WI38 (cell line): ENCODE measurements around the gene DVL3.
A peak's percentile ranks its signal among the peaks of the same experiment; 100 is the strongest.
"Not testable (repeated sequence)": the region's sequence is repeated elsewhere in the genome, so short reads cannot be mapped to it uniquely, and the experiment has no call there.

Source experiments
- H3K4me3 ChIP-seq: 2 replicates; pipeline ENCODE4 v1.5.1; 2011; ENCODE audit warnings: low read depth, mild to moderate bottlenecking, control low read depth, low read length
- TF ChIP-seq, protein P1 (sequence below): IDR thresholded peaks from 2 replicates; pipeline ENCODE4 v1.5.1; 2012; ENCODE audit warnings: low read depth, mild to moderate bottlenecking, control low read depth, low read length

Gene DVL3

DNA sequence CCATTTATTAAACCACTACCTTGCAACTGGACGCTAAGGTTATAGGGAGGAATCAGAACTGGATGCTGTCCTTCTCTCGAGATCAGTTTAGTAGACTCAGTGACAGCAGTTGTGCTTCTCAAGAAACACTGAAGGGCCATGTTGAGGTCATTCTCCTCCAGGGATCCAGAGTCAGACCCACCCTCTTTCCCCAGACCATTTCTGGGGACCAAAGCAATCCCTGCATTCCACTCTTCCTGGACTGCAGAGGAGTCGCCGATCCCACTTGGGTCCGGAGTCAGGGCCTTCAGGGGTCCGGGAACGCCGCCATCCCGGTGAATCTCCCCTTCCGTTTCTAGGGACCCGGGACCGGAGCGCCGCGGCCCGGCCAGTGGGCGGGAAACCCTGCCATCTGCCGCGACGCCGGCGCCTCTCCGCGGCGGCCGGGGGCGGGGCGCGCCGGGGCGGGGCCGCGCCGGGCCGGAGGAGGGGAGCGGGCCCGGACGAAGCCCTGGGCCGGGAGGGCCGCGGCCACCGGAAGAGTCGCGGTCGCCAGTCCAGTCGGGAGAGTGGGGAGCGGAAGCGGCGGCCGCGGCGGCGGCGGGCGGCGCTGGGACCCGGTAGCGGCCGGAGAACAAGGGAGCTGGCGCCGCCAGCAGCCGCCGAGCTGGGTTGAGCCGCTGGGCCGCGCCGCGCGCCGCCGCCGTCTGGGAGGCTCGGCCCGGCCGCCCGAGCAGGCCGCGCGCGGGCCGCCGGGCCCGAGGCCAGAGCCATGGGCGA is at the start of gene DVL3:
TSS of gene DVL3 (plus strand) at position 493 of the 759 bp plus-strand sequence. CDS start at position 752, 259 bp downstream.
- TF ChIP-seq, protein P1, sequence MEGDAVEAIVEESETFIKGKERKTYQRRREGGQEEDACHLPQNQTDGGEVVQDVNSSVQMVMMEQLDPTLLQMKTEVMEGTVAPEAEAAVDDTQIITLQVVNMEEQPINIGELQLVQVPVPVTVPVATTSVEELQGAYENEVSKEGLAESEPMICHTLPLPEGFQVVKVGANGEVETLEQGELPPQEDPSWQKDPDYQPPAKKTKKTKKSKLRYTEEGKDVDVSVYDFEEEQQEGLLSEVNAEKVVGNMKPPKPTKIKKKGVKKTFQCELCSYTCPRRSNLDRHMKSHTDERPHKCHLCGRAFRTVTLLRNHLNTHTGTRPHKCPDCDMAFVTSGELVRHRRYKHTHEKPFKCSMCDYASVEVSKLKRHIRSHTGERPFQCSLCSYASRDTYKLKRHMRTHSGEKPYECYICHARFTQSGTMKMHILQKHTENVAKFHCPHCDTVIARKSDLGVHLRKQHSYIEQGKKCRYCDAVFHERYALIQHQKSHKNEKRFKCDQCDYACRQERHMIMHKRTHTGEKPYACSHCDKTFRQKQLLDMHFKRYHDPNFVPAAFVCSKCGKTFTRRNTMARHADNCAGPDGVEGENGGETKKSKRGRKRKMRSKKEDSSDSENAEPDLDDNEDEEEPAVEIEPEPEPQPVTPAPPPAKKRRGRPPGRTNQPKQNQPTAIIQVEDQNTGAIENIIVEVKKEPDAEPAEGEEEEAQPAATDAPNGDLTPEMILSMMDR, result no peak
- H3K4me3 ChIP-seq, result peak within 1 kb of the TSS; percentile 98

DNA sequence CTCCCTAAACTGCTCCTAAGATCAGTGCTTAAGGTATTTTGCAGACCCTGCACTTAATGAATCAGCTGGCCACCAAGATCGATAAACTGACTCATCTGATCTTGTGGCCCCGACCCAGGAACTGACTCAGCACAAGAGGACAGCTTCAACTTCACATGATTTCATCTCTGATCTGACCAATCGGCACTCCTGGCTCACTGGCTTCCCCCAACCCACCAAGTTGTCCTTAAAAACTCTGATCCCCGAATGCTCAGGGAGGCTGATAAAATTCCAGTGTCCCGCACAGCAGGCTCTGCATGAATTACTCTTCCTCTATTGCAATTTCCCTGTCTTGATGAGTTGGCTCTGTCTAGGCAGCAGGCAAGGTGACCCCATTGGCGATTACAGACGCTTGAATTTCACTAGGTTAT is 44.9 kb upstream of the DVL3 start:
- no peak overlapping the region for H3K4me3 ChIP-seq
- TF ChIP-seq, protein P1, result no peak

DNA sequence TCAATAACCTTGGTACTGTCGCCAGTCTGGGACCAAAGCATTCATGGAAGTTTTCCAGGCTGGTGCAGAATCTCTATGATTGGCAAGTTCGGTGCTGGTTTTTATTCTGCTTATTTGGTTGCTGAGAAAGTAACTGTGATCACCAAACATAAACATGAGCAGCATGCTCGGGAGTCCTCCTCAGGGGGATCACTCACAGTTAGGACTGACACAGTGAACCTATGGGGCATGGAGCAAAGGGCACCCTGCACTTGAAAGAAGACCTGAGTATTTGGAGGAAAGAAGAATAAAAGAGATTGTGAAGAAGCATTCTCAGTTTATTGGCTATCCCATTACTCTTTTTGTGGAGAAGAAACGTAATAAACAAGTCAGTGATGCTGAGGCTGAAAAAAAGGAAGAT is 39.2 kb upstream of the DVL3 start:
- no peak overlapping the region for H3K4me3 ChIP-seq
- TF ChIP-seq, protein P1, result no peak

DNA sequence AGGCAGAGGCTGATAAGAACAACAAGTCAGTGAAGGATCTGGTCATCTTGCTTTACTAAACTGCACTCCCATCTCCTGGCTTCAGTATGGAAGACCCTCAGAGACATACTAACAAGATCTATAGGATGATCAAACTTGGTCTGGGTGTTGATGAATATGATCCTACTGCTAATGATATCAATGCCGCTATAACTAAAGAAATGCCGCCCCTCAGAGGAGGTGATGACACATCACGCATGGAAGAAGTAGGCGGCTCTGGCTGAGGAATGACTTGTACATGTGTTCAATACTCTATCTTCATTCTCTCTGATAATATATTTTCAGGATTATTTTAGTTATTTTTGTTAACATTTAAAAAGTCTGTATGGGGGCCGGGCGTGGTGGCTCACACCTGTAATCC is 37.5 kb upstream of the DVL3 start:
- TF ChIP-seq, protein P1, result no peak
- no peak overlapping the region for H3K4me3 ChIP-seq

DNA sequence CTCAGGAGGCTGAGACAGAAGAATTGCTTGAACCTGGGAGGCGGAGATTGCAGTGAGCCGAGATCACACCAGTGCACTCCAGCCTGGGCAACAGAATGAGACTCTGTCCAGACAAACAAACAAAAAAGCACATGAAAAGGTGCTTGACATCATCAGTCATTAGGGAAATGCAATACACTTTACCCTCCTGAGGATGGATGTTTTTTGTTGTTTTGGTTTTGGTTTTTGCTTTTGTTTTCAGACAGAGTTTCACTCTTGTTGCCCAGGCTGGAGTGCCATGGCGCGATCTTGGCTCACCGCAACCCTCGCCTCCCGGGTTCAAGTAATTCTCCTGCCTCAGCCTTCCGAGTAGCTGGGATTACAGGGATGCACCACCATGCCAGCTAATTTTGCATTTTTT is 34.1 kb upstream of the DVL3 start:
- not testable (repeated sequence) for H3K4me3 ChIP-seq

DNA sequence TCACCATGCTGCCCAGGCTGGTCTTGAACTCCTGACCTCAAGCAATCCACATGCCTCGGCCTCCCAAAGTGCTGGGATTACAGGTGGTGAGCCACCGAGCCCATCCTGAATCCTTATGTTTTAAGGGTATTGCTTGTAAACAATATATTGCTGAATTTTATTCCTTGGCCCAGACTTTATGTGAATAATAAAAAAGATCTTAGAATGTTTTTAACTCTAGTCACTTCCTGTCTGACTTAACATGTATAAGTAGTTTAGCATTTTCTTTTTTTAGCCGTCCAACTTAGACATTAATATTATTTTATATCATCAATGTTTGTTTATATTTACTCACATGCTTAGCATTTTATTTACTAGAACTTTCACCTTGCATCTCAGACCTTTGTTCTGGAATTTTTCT is 29.2 kb upstream of the DVL3 start:
- TF ChIP-seq, protein P1, result no peak
- H3K4me3 ChIP-seq, result no peak overlapping the region

DNA sequence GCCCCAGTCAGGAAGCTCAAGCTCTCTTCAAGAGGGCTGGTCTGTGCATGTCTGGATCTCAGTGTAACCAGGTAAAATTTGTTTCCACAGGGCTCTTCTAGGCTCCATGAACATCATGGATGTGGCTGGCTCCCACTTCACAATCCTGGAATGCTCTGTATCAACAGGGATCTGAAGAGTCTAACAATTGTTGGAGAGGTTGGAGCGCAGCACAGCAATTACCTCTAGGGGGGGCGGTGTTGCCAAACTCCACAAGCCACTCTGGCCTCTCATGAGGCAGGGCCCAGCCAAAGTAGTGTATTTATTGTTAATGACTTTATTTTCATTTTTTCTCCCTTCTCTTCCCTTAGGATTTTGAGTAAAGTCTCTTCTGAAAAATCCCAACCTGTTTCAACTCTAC is 26.2 kb upstream of the DVL3 start:
- H3K4me3 ChIP-seq, result no peak overlapping the region
- TF ChIP-seq, protein P1, result peak; percentile 39; the same call in 1 of the 2 replicates

DNA sequence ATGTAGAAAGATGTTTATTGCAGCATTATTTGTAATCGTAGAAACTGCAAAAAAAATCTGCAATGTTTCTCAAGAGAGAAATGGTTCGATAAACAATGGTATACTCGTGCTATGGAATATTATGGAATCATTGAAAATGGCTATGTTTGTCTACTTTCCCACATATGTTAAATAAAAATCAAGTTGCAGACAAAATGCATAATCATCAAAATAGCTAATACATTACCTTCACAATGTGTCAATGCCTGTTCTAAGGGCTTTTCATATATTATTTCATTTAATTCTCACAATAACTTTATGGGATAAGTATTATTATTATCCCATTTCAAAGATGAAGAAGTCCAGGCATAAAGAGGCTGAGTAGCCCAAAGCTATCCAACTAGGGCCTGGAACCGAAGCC is 22.2 kb upstream of the DVL3 start:
- TF ChIP-seq, protein P1, result no peak
- no peak overlapping the region for H3K4me3 ChIP-seq
